ENCODE measurements around the gene ACVRL1. TPM values are rescaled to one million over a fixed set of nuclear protein-coding genes. Genes with fewer than 3 reads are reported as not detected.
A peak's percentile ranks its signal among the peaks of the same experiment; 100 is the strongest.

The ACVRL1 gene
- polyA plus RNA-seq, 4 donors = 0.89 to 44.2 (median 10.4) TPM

- Histone ChIP-seq H3K27me3 (ENCODE audit: control insufficient read depth in 3 of 3, insufficient read depth in 3 of 3, low read length in 3 of 3) (no peaks in the 10 kb centered on the region), H3K4me1 (ENCODE audit: control insufficient read depth in 3 of 3, insufficient read depth in 2 of 3, low read depth in 1 of 3, low read length in 2 of 3) (peaks cover 5 to 28% (median 6%) of the 10 kb centered on the region in 3 donors), H3K27ac (ENCODE audit: low read depth in 1 of 3, low read length in 2 of 3) (peak overlapping the region; percentile 49 to 83 (median 63)), H3K4me3 (ENCODE audit: low read depth in 1 of 3, low read length in 3 of 3) (peak overlapping the region; percentile 70 to 86 (median 82)), H3K36me3 (ENCODE audit: control insufficient read depth in 3 of 3, insufficient read depth in 2 of 3, low read depth in 1 of 3, low read length in 3 of 3) (peaks cover 0 to 5% (median 0%) of the 10 kb centered on the region in 3 donors), H3K9me3 (ENCODE audit: control insufficient read depth in 2 of 2, insufficient read depth in 1 of 2, low read depth in 1 of 2, low read length in 1 of 2) (no peaks in the 10 kb centered on the region)
- DNase-seq (peak in 1 of 2 donors; percentile 49), FAIRE-seq (no peak)
- WGBS, 3 donors = 1 to 3% (median 2%) methylated on average over 34 to 50 of the region's 50 CpGs
These were observed 44.8 kb downstream of the ACVRL1 start for GRCh38 chr12:51951843-51952722.

- WGBS, 3 donors = 16 to 43% (median 25%) methylated on average over 8 of the region's 8 CpGs
These were observed 45.8 kb downstream of the ACVRL1 start for GRCh38 chr12:51953089-51953488.

GRCh38 chr12:51953864-51954263 lies 46.6 kb downstream of the ACVRL1 start:
- Histone ChIP-seq H3K36me3 (ENCODE audit: control insufficient read depth in 3 of 3, insufficient read depth in 2 of 3, low read depth in 1 of 3, low read length in 3 of 3) (peaks cover 0 to 10% (median 0%) of the 10 kb centered on the region in 3 donors), H3K27me3 (ENCODE audit: control insufficient read depth in 3 of 3, insufficient read depth in 3 of 3, low read length in 3 of 3) (no peaks in the 10 kb centered on the region), H3K9me3 (ENCODE audit: control insufficient read depth in 2 of 2, insufficient read depth in 1 of 2, low read depth in 1 of 2, low read length in 1 of 2) (no peaks in the 10 kb centered on the region), H3K27ac (ENCODE audit: low read depth in 1 of 3, low read length in 2 of 3) (peak overlapping the region; percentile 81 to 94 (median 83)), H3K4me1 (ENCODE audit: control insufficient read depth in 3 of 3, insufficient read depth in 2 of 3, low read depth in 1 of 3, low read length in 2 of 3) (peaks cover 5 to 36% (median 10%) of the 10 kb centered on the region in 3 donors), H3K4me3 (ENCODE audit: low read depth in 1 of 3, low read length in 3 of 3) (peak overlapping the region in 2 of 3 donors; percentile 70 to 82)
- 6 to 19% (median 18%) methylated on average over 4 of the region's 4 CpGs for WGBS, 3 donors
- DNase-seq (no peak), FAIRE-seq (no peak)

More at GRCh38 chr12:51953089-51953488, 45.8 kb downstream of the ACVRL1 start:
- Histone ChIP-seq H3K36me3 (ENCODE audit: control insufficient read depth in 3 of 3, insufficient read depth in 2 of 3, low read depth in 1 of 3, low read length in 3 of 3) (peaks cover 0 to 10% (median 0%) of the 10 kb centered on the region in 3 donors), H3K9me3 (ENCODE audit: control insufficient read depth in 2 of 2, insufficient read depth in 1 of 2, low read depth in 1 of 2, low read length in 1 of 2) (no peaks in the 10 kb centered on the region), H3K4me1 (ENCODE audit: control insufficient read depth in 3 of 3, insufficient read depth in 2 of 3, low read depth in 1 of 3, low read length in 2 of 3) (peaks cover 5 to 29% (median 6%) of the 10 kb centered on the region in 3 donors), H3K27me3 (ENCODE audit: control insufficient read depth in 3 of 3, insufficient read depth in 3 of 3, low read length in 3 of 3) (no peaks in the 10 kb centered on the region), H3K27ac (ENCODE audit: low read depth in 1 of 3, low read length in 2 of 3) (peak overlapping the region; percentile 63 to 83 (median 73)), H3K4me3 (ENCODE audit: low read depth in 1 of 3, low read length in 3 of 3) (peak overlapping the region; percentile 70 to 86 (median 82))
- peak; percentile 37 to 51 for DNase-seq
- no peak for FAIRE-seq

- no peaks in the 10 kb centered on the region for H3K27me3 ChIP-seq (ENCODE audit: control insufficient read depth in 3 of 3, insufficient read depth in 3 of 3, low read length in 3 of 3)
- H3K36me3 ChIP-seq (ENCODE audit: control insufficient read depth in 3 of 3, insufficient read depth in 2 of 3, low read depth in 1 of 3, low read length in 3 of 3) = peaks cover 0 to 14% (median 0%) of the 10 kb centered on the region in 3 donors
- WGBS, 3 donors = 10 to 42% (median 19%) methylated on average over 7 of the region's 7 CpGs
- H3K4me3 ChIP-seq (ENCODE audit: low read depth in 1 of 3, low read length in 3 of 3) = peak overlapping the region in 2 of 3 donors; percentile 7 to 82
- no peaks in the 10 kb centered on the region for H3K9me3 ChIP-seq (ENCODE audit: control insufficient read depth in 2 of 2, insufficient read depth in 1 of 2, low read depth in 1 of 2, low read length in 1 of 2)
- peak overlapping the region; percentile 81 to 94 (median 83) for H3K27ac ChIP-seq (ENCODE audit: low read depth in 1 of 3, low read length in 2 of 3)
- FAIRE-seq (no peak), DNase-seq (peak; percentile 86 to 97)
- H3K4me1 ChIP-seq (ENCODE audit: control insufficient read depth in 3 of 3, insufficient read depth in 2 of 3, low read depth in 1 of 3, low read length in 2 of 3) = peaks cover 5 to 45% (median 17%) of the 10 kb centered on the region in 3 donors
These were observed 47.5 kb downstream of the ACVRL1 start for GRCh38 chr12:51954561-51955361.

- Histone ChIP-seq H3K9me3 (ENCODE audit: control insufficient read depth in 2 of 2, insufficient read depth in 1 of 2, low read depth in 1 of 2, low read length in 1 of 2) (no peaks in the 10 kb centered on the region), H3K4me3 (ENCODE audit: low read depth in 1 of 3, low read length in 3 of 3) (no peak overlapping the region), H3K4me1 (ENCODE audit: control insufficient read depth in 3 of 3, insufficient read depth in 2 of 3, low read depth in 1 of 3, low read length in 2 of 3) (peaks cover 7 to 55% (median 17%) of the 10 kb centered on the region in 3 donors), H3K36me3 (ENCODE audit: control insufficient read depth in 3 of 3, insufficient read depth in 2 of 3, low read depth in 1 of 3, low read length in 3 of 3) (peaks cover 0 to 18% (median 0%) of the 10 kb centered on the region in 3 donors), H3K27ac (ENCODE audit: low read depth in 1 of 3, low read length in 2 of 3) (peak overlapping the region; percentile 33 to 94 (median 83)), H3K27me3 (ENCODE audit: control insufficient read depth in 3 of 3, insufficient read depth in 3 of 3, low read length in 3 of 3) (no peaks in the 10 kb centered on the region)
- DNase-seq = no peak
- FAIRE-seq = no peak
- 26 to 63% (median 36%) methylated on average over 1 of the region's 1 CpG for WGBS, 3 donors
These were observed 48.4 kb downstream of the ACVRL1 start for GRCh38 chr12:51955702-51956101.

- H3K27me3 ChIP-seq (ENCODE audit: control insufficient read depth in 3 of 3, insufficient read depth in 3 of 3, low read length in 3 of 3) = no peaks in the 10 kb centered on the region
- no peak for DNase-seq
- FAIRE-seq = no peak
- no peak overlapping the region for H3K4me3 ChIP-seq (ENCODE audit: low read depth in 1 of 3, low read length in 3 of 3)
- peaks cover 9 to 74% (median 19%) of the 10 kb centered on the region in 3 donors for H3K4me1 ChIP-seq (ENCODE audit: control insufficient read depth in 3 of 3, insufficient read depth in 2 of 3, low read depth in 1 of 3, low read length in 2 of 3)
- no peaks in the 10 kb centered on the region for H3K9me3 ChIP-seq (ENCODE audit: control insufficient read depth in 2 of 2, insufficient read depth in 1 of 2, low read depth in 1 of 2, low read length in 1 of 2)
- peak overlapping the region; percentile 9 to 78 (median 74) for H3K27ac ChIP-seq (ENCODE audit: low read depth in 1 of 3, low read length in 2 of 3)
- WGBS, 3 donors = 94 to 96% (median 95%) methylated on average over 13 of the region's 13 CpGs
- peaks cover 0 to 22% (median 0%) of the 10 kb centered on the region in 3 donors for H3K36me3 ChIP-seq (ENCODE audit: control insufficient read depth in 3 of 3, insufficient read depth in 2 of 3, low read depth in 1 of 3, low read length in 3 of 3)
These were observed 51.2 kb downstream of the ACVRL1 start for GRCh38 chr12:51958542-51958941.

GRCh38 chr12:51959211-51959610 lies 51.9 kb downstream of the ACVRL1 start:
- DNase-seq = peak; percentile 60 to 63
- no peaks in the 10 kb centered on the region for H3K27me3 ChIP-seq (ENCODE audit: control insufficient read depth in 3 of 3, insufficient read depth in 3 of 3, low read length in 3 of 3)
- H3K36me3 ChIP-seq (ENCODE audit: control insufficient read depth in 3 of 3, insufficient read depth in 2 of 3, low read depth in 1 of 3, low read length in 3 of 3) = peaks cover 0 to 24% (median 0%) of the 10 kb centered on the region in 3 donors
- H3K27ac ChIP-seq (ENCODE audit: low read depth in 1 of 3, low read length in 2 of 3) = peak overlapping the region; percentile 60 to 78 (median 74)
- no peak for FAIRE-seq
- WGBS, 3 donors = 14 to 30% (median 14%) methylated on average over 3 of the region's 3 CpGs
- no peaks in the 10 kb centered on the region for H3K9me3 ChIP-seq (ENCODE audit: control insufficient read depth in 2 of 2, insufficient read depth in 1 of 2, low read depth in 1 of 2, low read length in 1 of 2)
- H3K4me1 ChIP-seq (ENCODE audit: control insufficient read depth in 3 of 3, insufficient read depth in 2 of 3, low read depth in 1 of 3, low read length in 2 of 3) = peaks cover 9 to 69% (median 16%) of the 10 kb centered on the region in 3 donors
- no peak overlapping the region for H3K4me3 ChIP-seq (ENCODE audit: low read depth in 1 of 3, low read length in 3 of 3)

- no peak overlapping the region for H3K4me3 ChIP-seq (ENCODE audit: low read depth in 1 of 3, low read length in 3 of 3)
- peaks cover 9 to 62% (median 13%) of the 10 kb centered on the region in 3 donors for H3K4me1 ChIP-seq (ENCODE audit: control insufficient read depth in 3 of 3, insufficient read depth in 2 of 3, low read depth in 1 of 3, low read length in 2 of 3)
- WGBS, 3 donors = 44 to 74% (median 58%) methylated on average over 4 of the region's 4 CpGs
- H3K27me3 ChIP-seq (ENCODE audit: control insufficient read depth in 3 of 3, insufficient read depth in 3 of 3, low read length in 3 of 3) = no peaks in the 10 kb centered on the region
- DNase-seq (peak; percentile 30 to 73), FAIRE-seq (no peak)
- peaks cover 0 to 24% (median 0%) of the 10 kb centered on the region in 3 donors for H3K36me3 ChIP-seq (ENCODE audit: control insufficient read depth in 3 of 3, insufficient read depth in 2 of 3, low read depth in 1 of 3, low read length in 3 of 3)
- H3K27ac ChIP-seq (ENCODE audit: low read depth in 1 of 3, low read length in 2 of 3) = peak overlapping the region in 2 of 3 donors; percentile 47 to 78
- H3K9me3 ChIP-seq (ENCODE audit: control insufficient read depth in 2 of 2, insufficient read depth in 1 of 2, low read depth in 1 of 2, low read length in 1 of 2) = no peaks in the 10 kb centered on the region
These were observed 52.6 kb downstream of the ACVRL1 start for GRCh38 chr12:51959921-51960320.
